ENCODE data around the gene SH3PXD2A.

GRCh38 chr10:103673606-103674005 lies 181.8 kb downstream of the SH3PXD2A start:
- TF ChIP-seq POLR2AphosphoS5 (IDR thresholded peaks at IDR 0.05), result no peak
- TF ChIP-seq, protein P1, sequence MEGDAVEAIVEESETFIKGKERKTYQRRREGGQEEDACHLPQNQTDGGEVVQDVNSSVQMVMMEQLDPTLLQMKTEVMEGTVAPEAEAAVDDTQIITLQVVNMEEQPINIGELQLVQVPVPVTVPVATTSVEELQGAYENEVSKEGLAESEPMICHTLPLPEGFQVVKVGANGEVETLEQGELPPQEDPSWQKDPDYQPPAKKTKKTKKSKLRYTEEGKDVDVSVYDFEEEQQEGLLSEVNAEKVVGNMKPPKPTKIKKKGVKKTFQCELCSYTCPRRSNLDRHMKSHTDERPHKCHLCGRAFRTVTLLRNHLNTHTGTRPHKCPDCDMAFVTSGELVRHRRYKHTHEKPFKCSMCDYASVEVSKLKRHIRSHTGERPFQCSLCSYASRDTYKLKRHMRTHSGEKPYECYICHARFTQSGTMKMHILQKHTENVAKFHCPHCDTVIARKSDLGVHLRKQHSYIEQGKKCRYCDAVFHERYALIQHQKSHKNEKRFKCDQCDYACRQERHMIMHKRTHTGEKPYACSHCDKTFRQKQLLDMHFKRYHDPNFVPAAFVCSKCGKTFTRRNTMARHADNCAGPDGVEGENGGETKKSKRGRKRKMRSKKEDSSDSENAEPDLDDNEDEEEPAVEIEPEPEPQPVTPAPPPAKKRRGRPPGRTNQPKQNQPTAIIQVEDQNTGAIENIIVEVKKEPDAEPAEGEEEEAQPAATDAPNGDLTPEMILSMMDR (IDR thresholded peaks at IDR 0.05), result no peak
- no peak for TF ChIP-seq EP300 (IDR thresholded peaks at IDR 0.05; ENCODE audit: low read depth)
- TF ChIP-seq POLR2A (IDR thresholded peaks at IDR 0.05), result no peak
